H54 (cell line): ENCODE data around the gene GSE1.

Source experiments
- DNase-seq: peaks from one replicate; pipeline ENCODE4 v3.0.0; 2011; ENCODE audit warnings: low spot score, mixed read lengths; ENCODE audit not compliant: insufficient read length
- FAIRE-seq: peaks from 3 replicates; lab custom pipeline; 2011; peaks lifted over from hg19 to GRCh38; lab: Jason Lieb, UNC
- POLR2A ChIP-seq: IDR thresholded peaks from 2 replicates; pipeline ENCODE4 v1.6.1; 2011; ENCODE audit warnings: low read depth, mild to moderate bottlenecking, low read length

Gene GSE1

DNA sequence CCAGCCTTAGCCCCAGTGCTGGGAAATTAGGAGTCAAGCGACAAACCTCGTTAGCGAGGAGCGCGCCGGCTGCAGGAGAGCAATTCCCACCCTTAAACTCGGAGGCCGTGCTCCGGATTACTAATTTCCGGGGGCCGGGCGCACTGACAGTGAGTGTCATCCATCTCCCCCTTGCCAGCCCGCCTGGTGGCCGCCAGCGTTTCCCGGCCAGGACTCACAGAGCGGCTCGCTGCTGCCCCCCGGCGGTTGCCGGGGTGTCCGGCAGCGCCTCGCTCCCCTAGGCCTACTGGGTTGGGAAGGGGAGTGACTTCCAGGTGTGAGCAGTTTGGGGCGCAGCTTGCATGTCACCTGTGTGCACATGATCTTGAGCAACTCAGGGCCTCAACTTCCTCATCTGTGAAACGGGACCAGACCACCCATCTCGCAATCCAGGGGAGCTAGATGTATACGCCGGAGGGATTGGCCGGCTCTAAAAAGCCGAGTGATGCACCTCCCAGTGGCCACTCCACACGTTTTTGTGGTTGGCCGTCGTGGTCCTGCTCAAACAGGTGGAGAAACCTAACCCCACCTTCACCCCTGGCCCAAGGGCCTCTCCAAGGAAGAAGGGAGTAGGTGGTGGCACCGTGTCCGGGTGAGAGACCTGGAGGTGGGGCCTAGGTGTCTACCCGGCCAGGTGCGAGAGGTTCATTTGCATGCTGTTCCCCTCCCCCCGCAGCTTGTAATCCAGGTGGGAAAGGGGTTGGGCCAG is 2.5 kb upstream of the GSE1 start:
- TF ChIP-seq POLR2A = no peak
- DNase-seq (peak; percentile 80), FAIRE-seq (no peak)

DNA sequence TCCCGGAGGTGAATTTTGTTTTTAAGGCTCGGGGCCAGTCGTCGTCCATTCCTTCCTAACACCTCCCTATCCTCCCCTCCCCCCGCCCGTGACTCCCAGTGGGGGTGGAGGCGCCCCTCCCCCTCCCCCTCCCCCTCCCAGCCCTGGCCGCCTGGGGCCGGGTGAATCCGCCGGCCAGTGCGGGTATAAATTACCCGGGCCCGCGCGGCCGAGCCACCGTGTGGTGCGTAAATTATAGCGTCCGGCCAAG is 2.0 kb upstream of the GSE1 start:
- FAIRE-seq = no peak
- no peak for TF ChIP-seq POLR2A
- DNase-seq = no peak

DNA sequence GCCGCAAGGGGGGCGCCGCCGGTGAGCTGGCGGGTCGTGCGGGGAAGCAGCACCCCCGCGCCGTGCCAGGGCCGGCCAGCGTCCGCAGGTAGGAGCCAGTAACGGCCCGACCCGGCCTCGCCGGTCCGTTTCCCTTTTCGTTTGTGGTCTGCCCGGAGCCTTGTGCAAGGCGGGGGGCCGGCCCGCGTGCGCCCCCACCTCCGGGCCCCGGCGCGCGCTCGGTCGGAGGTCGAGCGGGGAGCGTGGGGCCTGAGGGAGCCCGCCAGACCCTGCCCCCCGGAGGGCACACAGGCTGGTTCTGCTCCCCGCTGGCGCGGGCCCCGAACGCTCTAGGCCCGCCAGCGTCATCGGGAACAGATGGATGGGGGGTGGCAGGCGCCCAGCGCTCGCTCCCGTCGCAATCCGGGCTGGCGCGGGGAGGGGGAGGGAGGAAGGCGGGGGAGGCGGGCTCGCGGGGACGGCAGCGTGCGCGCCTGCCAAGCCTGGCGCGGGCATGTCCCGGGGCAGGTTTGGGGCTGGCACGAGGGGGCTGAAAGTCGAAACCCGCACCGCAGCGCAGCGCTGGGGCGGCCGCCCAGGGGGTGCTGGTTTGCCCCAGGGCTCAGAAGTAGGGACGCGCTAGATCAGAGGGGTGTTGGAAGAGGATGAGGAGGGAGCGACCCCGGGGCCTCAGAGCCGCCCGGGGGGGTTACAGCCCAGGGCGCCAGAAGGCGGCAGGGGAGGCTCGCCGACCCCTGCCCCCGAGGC is 1.5 kb upstream of the GSE1 start:
- DNase-seq = peak; percentile 83
- no peak for FAIRE-seq
- 0 out of 2 replicates have a peak, but pooled peaks have one; percentile 6 for TF ChIP-seq POLR2A

DNA sequence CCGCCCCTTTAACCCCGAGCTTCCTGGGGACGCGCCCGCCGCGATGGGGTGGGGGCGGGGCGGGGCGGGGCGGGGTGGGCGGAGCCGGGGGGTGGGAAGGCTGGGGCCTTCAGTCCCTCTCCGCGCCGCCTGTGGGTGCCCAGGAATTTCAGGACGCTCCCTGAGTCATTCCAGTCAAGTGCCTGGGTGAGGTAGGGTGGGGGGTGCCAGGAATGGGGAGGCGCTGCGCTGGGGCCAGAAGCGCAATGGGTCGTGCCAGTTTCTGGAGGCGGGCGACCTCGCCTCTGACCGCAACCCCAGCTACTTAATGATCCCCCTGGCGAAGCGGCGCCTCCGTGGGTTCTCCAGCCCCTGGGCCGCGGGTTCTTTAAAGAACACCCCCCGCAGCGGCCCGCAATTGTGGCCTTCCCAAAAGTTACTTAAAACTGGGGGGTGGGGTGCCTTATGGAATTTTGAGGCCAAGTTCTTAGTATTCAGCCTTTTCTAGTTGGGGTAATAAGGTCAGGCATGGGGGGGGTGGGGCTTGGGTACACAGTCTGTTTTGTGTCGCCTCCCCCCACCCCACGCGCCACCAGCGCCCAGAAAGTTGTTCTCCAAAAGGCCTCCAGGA is 826 bp upstream of the GSE1 start:
- peak; percentile 35; the same call in 1 of the 2 replicates for TF ChIP-seq POLR2A
- no peak for FAIRE-seq
- peak; percentile 93 for DNase-seq

DNA sequence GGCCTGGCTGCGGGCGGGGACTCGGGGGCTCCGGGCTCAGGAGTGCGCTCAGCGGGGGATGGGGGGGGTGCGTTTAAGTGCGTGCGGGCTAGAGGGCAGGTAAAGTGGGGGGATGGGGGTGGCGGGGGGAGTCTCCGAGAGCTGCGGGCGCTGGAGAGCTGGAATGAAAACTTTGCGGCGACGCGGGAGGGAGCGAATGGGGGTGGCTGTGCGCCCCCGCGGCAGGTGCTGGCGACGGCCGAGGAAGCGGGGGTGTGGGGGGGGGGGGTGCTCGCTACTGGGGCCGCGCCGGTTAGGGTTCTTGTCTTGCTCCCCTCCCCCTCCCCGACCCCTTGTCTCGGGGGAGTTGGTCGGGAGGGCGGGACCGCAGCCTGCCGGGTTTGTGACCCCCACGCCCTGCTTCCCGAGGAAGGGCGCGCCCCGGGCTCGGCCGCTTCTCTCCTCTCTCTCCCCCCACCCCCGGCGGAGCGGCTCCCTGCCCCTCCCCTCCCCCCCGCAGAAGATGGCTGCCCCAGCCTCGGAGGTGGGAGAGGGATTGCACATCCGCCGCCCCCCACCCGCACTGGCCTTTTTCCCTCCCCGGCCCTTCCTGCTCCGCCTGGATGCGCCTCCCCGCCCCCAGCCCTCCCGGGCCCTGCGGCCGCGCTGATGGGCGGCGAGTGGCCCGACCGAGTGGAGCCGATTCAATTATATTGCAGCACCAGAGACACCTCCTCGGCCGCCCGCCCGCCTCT is 649 bp downstream of the GSE1 start:
- FAIRE-seq (no peak), DNase-seq (no peak)
- TF ChIP-seq POLR2A = no peak

DNA sequence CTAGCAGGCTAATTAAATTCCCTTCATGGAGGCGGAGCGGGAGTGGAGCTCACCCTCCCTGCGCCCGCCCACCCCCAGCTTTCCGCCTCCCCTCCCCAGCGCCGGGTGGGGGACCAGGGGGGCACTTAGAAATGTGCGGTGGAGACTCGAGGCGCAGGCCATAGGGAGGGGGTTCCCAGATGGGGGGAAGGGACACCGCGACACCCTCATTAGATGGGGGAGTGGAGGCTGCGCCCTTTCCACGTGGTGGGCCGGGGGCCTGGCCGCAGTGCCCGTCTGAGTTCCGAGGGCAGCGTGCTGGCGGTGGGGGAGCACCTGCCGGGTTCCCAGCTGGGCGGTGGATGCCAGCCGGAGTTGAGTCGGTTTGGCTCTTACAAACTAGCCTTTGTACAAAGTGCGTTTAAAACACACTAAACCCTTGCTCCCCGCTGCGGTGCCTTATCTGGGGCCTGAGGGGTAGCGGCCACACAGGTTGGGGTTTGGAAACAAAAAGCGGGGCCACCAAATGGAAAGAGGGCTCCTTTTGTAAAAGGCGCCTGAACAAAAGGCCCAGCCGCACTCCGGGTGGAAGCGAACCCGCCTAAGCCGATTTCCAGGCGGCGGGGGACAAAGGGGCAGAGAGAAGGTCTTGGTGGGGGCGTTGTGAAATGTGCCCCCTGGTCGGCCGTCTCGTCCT is 1.4 kb downstream of the GSE1 start:
- FAIRE-seq (no peak), DNase-seq (no peak)
- no peak for TF ChIP-seq POLR2A

DNA sequence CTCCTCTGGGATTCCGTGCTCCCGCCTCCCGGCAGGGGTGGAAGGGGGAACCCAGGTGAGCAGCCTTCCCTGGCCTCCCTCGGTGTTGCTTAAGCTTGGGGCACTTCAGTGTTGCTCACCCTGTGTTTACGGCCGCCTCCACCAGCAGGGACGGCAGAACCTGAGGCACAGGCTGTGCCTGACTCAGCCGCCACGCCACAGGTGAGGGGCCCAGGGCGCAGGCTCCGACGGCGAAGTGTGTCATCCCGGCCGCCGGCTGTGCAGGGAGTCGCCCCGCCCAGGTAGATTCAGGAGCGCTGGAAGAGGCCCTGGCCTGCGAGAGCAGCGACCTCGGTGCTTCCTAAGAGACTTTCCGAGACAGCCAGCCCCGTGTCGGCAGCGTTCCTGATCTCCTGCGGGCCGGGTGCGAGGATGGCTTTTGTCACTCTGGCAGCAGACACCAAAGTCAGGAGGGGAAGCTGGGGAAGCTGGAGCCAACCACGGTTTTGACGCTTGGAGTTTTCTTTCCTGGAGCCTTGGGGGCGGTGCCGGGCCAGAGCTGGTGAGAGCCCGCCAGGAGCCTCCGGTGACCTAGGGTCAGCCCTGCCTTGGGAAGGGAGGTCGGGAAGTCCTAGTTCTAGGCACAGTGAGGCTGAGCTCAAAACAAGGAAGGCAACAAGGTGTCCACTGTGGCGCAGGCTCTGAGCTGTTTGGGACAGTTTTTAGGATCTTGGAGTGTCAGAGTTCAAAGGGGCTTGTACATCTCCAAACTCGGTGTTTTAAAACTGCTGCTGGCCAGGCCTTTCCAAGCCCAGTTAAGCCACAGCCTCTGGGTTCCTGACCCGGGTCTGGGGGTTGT is 2.1 kb downstream of the GSE1 start:
- DNase-seq (no peak), FAIRE-seq (no peak)
- TF ChIP-seq POLR2A = no peak

DNA sequence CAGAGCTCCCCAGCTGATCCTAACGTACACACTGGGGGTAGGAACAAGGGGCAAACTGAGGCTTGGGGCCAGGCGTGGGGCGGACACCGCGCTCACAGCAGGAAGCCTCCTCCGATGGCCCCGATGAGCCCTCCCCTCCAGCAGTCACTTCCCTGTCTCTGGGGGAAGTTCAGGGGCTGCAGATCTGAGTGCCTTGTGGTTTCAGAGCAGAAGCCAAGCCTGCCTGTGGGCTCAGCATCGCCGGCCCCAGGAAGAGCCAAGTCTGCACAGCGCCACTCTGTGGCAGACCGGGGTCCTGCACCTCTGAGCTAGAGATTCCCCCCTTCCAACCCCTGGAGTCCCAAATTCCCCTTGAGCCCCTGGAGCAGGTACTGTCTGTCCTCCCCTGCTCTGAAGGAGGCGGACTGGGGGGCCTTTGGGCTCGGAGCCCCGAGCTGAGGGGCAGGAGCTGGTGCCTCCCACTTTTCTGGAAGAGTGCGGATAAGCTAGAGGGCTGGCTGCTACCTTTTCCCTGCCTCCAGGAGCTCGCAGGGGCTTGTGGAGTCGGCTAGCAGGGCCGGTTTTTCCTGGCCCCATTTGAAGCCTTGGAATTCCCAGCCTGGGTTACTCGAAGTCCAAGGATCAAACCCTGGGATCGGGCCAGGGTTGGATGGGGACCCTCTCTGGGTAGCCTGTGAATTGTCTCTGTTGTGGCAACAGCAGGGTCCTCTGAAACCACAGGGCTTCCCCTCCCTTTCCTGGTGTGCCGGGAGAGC is 2.9 kb downstream of the GSE1 start:
- DNase-seq (peak; percentile 77), FAIRE-seq (no peak)
- TF ChIP-seq POLR2A = no peak

DNA sequence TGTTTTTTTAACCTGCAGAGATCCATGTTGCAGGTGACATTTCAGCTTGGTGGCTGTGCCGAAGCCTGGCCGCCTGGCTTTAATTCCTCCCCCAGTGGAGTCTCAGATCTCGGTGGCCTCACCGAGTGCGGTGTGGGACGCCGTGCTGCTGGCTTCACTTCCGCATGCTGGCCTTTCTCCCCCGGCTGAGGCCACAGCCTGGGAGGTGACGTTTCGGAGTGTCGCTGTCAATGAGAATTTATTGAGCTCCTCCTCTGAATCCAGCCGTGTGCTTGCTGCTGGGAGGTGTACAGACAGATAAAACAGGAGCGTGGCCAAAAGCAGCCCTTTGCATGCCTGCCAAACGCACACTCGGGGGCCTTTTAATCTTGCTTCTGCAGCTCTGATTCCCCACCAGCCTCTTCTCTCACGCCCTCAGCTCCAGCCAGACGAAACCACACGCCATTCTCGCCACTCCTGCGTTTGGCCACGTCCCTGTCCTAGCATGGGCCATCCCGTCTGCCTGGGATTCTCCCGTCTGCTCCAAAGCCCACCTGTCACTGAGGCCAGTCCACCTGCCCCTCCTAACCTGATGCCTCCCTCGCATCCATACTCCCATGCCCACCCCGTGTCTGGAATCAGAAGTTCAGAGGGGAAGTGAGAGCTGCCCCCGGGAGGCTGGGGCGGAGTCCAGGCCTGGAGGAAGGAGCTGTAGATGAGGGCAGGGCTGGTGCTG is 3.6 kb downstream of the GSE1 start:
- TF ChIP-seq POLR2A = no peak
- FAIRE-seq (no peak), DNase-seq (no peak)

DNA sequence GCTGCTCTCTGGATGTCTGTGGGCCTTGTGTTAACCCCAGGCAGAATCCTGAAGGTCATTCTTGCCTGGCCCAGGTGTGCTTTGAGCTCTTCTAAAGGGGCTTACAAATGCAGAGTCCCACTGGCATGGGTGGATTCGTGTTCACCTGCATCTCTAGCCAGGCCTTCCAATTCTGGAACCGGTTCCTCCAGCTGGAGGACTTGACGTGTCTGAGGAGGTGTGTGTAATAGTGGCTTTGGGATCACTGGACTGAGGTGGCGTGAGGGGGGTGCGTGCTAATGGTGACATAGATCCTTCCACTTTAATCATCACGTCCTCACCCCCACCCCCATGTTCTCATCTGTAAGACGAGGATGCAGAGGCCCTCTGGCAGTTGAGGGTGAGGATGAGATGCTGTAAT is 4.8 kb downstream of the GSE1 start:
- FAIRE-seq (no peak), DNase-seq (no peak)
- TF ChIP-seq POLR2A = no peak

DNA sequence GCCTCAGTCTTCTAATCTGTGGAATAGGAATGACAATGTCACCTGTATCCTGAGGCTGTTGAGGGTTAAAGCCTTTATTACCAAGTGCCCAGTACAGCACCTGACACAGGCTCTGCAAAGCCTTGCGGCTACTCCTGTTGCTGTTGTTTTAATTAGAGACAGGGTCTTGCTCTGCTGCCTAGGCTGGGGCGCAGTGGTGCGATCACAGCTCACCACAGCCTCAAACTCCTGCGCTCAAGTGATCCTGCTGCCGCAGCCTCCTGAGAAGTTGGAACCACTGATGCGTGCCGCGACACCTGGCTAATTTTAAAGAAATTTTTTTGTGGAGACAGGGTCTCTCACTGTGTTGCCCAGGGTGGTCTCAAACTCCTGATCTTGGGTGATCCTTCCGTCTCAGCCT is 5.4 kb downstream of the GSE1 start:
- no peak for FAIRE-seq
- no peak for TF ChIP-seq POLR2A
- DNase-seq = no peak

DNA sequence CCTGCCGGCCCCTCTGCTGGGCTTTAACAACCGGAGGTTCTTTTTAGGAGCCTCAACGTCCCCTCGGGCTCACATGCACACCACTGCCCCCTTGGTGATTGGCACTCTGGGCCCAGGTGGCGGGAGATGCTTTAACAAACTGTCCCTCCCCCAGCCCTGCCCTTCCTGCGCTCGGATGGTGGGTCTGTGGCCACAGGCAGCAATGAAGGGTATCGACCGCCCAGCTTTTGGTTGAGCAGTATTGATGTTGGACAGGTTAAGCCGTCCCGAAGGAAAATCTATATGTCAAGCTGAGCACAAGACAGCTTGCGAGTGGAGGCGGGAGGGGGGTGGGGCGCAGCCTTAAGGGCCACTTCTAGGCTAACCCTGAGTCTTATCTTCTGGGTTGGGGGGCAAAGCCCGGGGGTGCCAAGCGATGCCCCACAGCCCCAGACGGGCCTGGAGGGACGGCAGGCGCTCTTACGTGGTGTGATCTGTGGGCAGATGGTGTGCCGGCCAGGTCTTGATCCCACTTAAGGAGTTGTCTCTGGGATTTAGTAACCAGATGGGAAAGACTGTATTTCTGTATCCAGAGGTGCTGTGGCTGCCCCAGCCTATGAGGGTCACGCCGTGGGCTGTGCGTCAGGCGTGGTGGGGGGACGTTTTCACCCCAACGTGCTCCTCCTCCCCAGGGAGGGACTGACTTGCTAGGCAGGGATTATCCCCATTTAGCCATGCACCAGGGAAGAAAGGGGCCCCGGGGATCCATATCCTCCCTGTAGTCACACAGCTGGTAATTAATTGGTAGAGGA is 6.2 kb downstream of the GSE1 start:
- no peak for FAIRE-seq
- TF ChIP-seq POLR2A = no peak
- DNase-seq = no peak
